HepG2 (cell line): Measurements from ENCODE around the gene SCP2. TPM values are rescaled to one million over a fixed set of nuclear protein-coding genes. Genes with fewer than 3 reads are reported as not detected.
"Not testable (repeated sequence)": the region's sequence is repeated elsewhere in the genome, so short reads cannot be mapped to it uniquely, and the experiment has no call there.

Experiments used
- ATAC-seq: fragments of 200-7000 bp; cut with Tn5 transposase; 3 replicates; pipeline ENCODE4 v1.9.1; 2020; ENCODE audit warnings: mild to moderate bottlenecking, moderate library complexity
- BruUV-seq: library from RNA; stranded (reverse); fragments of 400-500 nt; replicated peaks from 2 replicates; lab custom pipeline; 2021; lab: Mats Ljungman, UMichigan
- CTCF ChIA-PET: fragments of 300-600 bp; formaldehyde crosslinking; extraction: SDS; loops from one replicate; lab custom pipeline; 2021; ENCODE audit warnings: low total read pairs, inconsistent platforms, low intra/inter-chr PET ratio; lab: Yijun Ruan, JAX
- POLR2A ChIA-PET: fragments of 350-600 bp; sonication (Branson Sonifier 250); formaldehyde crosslinking; loops from one replicate; lab custom pipeline; 2020; ENCODE audit warnings: antibody characterized with exemption, inconsistent platforms; lab: Yijun Ruan, JAX
- DNase-seq: peaks from one replicate; pipeline ENCODE4 v3.0.0-alpha.2; 2015; ENCODE audit warnings: low spot score
- FAIRE-seq: peaks from 3 replicates; lab custom pipeline; 2011; peaks lifted over from hg19 to GRCh38; lab: Jason Lieb, UNC
- H2AFZ ChIP-seq: one replicate; pipeline ENCODE4 v1.6.1; 2011; ENCODE audit warnings: low read length, inconsistent platforms
- H3K27ac ChIP-seq: fragments of 300-600 bp; 3 replicates; pipeline ENCODE4 v1.8.0; 2011; ENCODE audit warnings: mixed run types, mild to moderate bottlenecking, mixed read lengths, low read length, inconsistent platforms; ENCODE audit not compliant: insufficient read depth; ENCODE audit errors: extremely low read length
- H3K27me3 ChIP-seq, 2 experiments: fragments of 200-600 bp in 1 of 2; 2 replicates in 1 of 2; 3 replicates in 1 of 2; pipeline versions ENCODE4 v1.6.0 to v1.8.0; 2011; ENCODE audit warnings: low read length in 2 of 2, mild to moderate bottlenecking in 2 of 2, moderate library complexity in 2 of 2, inconsistent platforms in 1 of 2; ENCODE audit not compliant: insufficient read depth in 2 of 2, control insufficient read depth in 1 of 2
- H3K36me3 ChIP-seq, 2 experiments: fragments of 200-600 bp in 1 of 2; replicated peaks in 1 of 2; 2 replicates in 1 of 2; 3 replicates in 1 of 2; pipeline versions ENCODE4 v1.5.1 to v1.8.0; 2011; ENCODE audit warnings: low read length in 2 of 2, inconsistent platforms in 1 of 2; ENCODE audit not compliant: insufficient read depth in 2 of 2, control insufficient read depth in 1 of 2
- H3K4me1 ChIP-seq: 2 replicates; pipeline ENCODE4 v1.5.1; 2012; ENCODE audit warnings: low read length, inconsistent platforms; ENCODE audit not compliant: insufficient read depth
- H3K4me2 ChIP-seq: 2 replicates; pipeline ENCODE4 v1.6.0; 2011; ENCODE audit warnings: low read depth, low read length, inconsistent platforms
- H3K4me3 ChIP-seq, 3 experiments: fragments of 200-600 bp in 1 of 3; sonication (generic), shearing (Covaris generic) in 1 of 3; replicated peaks in 1 of 3; 2 replicates each; pipeline ENCODE4 v1.5.1; 2011 to 2016; ENCODE audit warnings: low read length in 3 of 3, inconsistent platforms in 2 of 3, low read depth in 2 of 3, mild to moderate bottlenecking in 2 of 3, control low read depth in 1 of 3, mixed read lengths in 1 of 3; ENCODE audit not compliant: insufficient read depth in 1 of 3
- H3K79me2 ChIP-seq: one replicate; pipeline ENCODE4 v1.6.1; 2011; ENCODE audit warnings: low read length, inconsistent platforms; ENCODE audit not compliant: insufficient read depth
- H3K9ac ChIP-seq: 2 replicates; pipeline ENCODE4 v1.6.0; 2011; ENCODE audit warnings: mild to moderate bottlenecking, low read depth, low read length, inconsistent platforms; ENCODE audit not compliant: insufficient read depth
- H3K9me3 ChIP-seq: 2 replicates; pipeline ENCODE4 v1.5.1; 2012; ENCODE audit warnings: mild to moderate bottlenecking, low read length
- H4K20me1 ChIP-seq: 2 replicates; pipeline ENCODE4 v1.6.0; 2011; ENCODE audit warnings: inconsistent platforms, mild to moderate bottlenecking, low read length, moderate library complexity; ENCODE audit not compliant: insufficient read depth
- ATF1 ChIP-seq: IDR thresholded peaks from 2 replicates; pipeline ENCODE4 v1.6.1; 2016; ENCODE audit warnings: mild to moderate bottlenecking, control low read depth
- ATF7-NPFF ChIP-seq: sonication (generic); formaldehyde crosslinking; IDR thresholded peaks from 2 replicates; pipeline ENCODE4 v1.8.1; 2023; ENCODE audit warnings: mild to moderate bottlenecking, low read depth, missing genetic modification reagents, moderate library complexity
- MXD4 ChIP-seq: IDR thresholded peaks from 2 replicates; pipeline ENCODE4 v1.6.1; 2016; ENCODE audit warnings: mild to moderate bottlenecking, missing biosample characterization, missing genetic modification reagents
- NFE2L1 ChIP-seq: sonication (generic); formaldehyde crosslinking; IDR thresholded peaks from 2 replicates; pipeline ENCODE4 v1.4.0; 2020; ENCODE audit warnings: missing genetic modification reagents, mild to moderate bottlenecking, borderline replicate concordance
- ONECUT2 ChIP-seq: sonication (generic); formaldehyde crosslinking; IDR thresholded peaks from 2 replicates; pipeline ENCODE4 v1.4.0; 2020; ENCODE audit warnings: missing genetic modification reagents
- RFXAP ChIP-seq: sonication (generic); formaldehyde crosslinking; IDR thresholded peaks from 2 replicates; pipeline ENCODE4 v1.4.0; 2020; ENCODE audit warnings: missing genetic modification reagents, borderline replicate concordance
- SKI ChIP-seq: fragments of 450-650 bp; IDR thresholded peaks from one replicate; pipeline ENCODE4 v1.6.1; 2018; ENCODE audit warnings: mild to moderate bottlenecking; ENCODE audit not compliant: partially characterized antibody
- THYN1 ChIP-seq: sonication (generic); formaldehyde crosslinking; IDR thresholded peaks from 2 replicates; pipeline ENCODE4 v1.8.1; 2023; ENCODE audit warnings: low read depth, mild to moderate bottlenecking, moderate library complexity, missing genetic modification reagents, borderline replicate concordance
- ZNF274 ChIP-seq: sonication (generic); formaldehyde crosslinking; IDR thresholded peaks from 2 replicates; pipeline ENCODE4 v1.5.1; 2020; ENCODE audit warnings: mild to moderate bottlenecking, missing genetic modification reagents
- ZNF558 ChIP-seq: sonication (generic); formaldehyde crosslinking; IDR thresholded peaks from 2 replicates; pipeline ENCODE4 v1.9.0; 2022; ENCODE audit warnings: mild to moderate bottlenecking, missing genetic modification reagents, borderline replicate concordance
- WGBS: methylation state at CpG from one replicate; pipeline ENCODE4 v1.1.6; 2017; ENCODE audit warnings: low lambda C conversion rate; 5-methylcytosine and 5-hydroxymethylcytosine counted together
- in situ Hi-C: cut with HindIII; loops from 2 replicates; pipeline ENCODE4 v1.10.0; 2017; ENCODE audit warnings: low pct_unique_long_range_greater_than_20kb; ENCODE audit not compliant: extremely low pct_ligation_motif_present
- intact Hi-C: fragments of 100-400 bp; cut with micrococcal nuclease; formaldehyde crosslinking; loops from one replicate; pipeline ENCODE4 v1.10.0; 2022; ENCODE audit not compliant: unreplicated experiment
- polyA plus RNA-seq, 8 experiments: library from polyadenylated mRNA; depleted of rRNA in 3 of 8; stranded (reverse) in 7 of 8; unstranded in 1 of 8; fragments of >200 nt; fragmentation: Illumina TruSeq in 4 of 8; extraction: Trizol in 4 of 8; gene quantifications; 2 replicates each; pipeline versions ENCODE4 v1.2.1 to v1.2.3, GENCODE V29; 2011 to 2016; ENCODE audit warnings: low read depth in 4 of 8, missing spikeins in 1 of 8, mixed read lengths in 1 of 8; ENCODE audit not compliant: insufficient read depth in 1 of 8
- total RNA-seq, 5 experiments: library from RNA; depleted of rRNA; stranded (reverse); fragments of >200 nt; fragmentation: Illumina TruSeq; extraction: Trizol; gene quantifications; 2 replicates each; pipeline ENCODE4 v1.2.3, GENCODE V29; 2016; ENCODE audit warnings: low read depth in 1 of 5

Gene SCP2
- total and polyA plus RNA-seq, 2 of the 13 experiments (the other 11 are each of a cell fraction or from before 2014, with no cell fraction given), result 59.0 to 133 TPM

GRCh38 chr1:52947490-52947889 lies 20.4 kb downstream of the SCP2 start:
- Histone ChIP-seq H3K79me2 (no peaks in the 10 kb centered on the region), H3K4me1 (no peaks in the 10 kb centered on the region), H3K9me3 (no peaks in the 10 kb centered on the region), H2AFZ (no peak overlapping the region), H3K27me3 (no peaks in the 10 kb centered on the region), H3K36me3 (peaks cover 2 to 3% of the 10 kb centered on the region in 2 experiments; a peak in 2 of 5 replicates), H3K4me3 (no peak overlapping the region), H3K9ac (no peak overlapping the region), H3K4me2 (no peak overlapping the region), H3K27ac (no peak overlapping the region), H4K20me1 (no peaks in the 10 kb centered on the region)
- no peak for FAIRE-seq
- ChIA-PET CTCF (no interaction called here), POLR2A (interaction anchor here (1.6 kb wide), 1 partner anchor 20 kb away, joined by 6 read pairs; the partner anchor contains the start of gene SCP2)
- WGBS, result 94% methylated on average over 1 of the region's 1 CpG
- intact Hi-C loops, result no loop called here
- in situ Hi-C loops, result no loop called here
- ATAC-seq, result no peak
- TF ChIP-seq SKI, result no peak
- no peak for TF ChIP-seq RFXAP (CRISPR knock-in tag)
- no peak for TF ChIP-seq ONECUT2
- TF ChIP-seq MXD4 (CRISPR knock-in tag), result no peak
- TF ChIP-seq NFE2L1 (CRISPR knock-in tag), result no peak
- TF ChIP-seq ATF1, result no peak
- TF ChIP-seq ZNF274 (CRISPR knock-in tag), result no peak
- no peak for TF ChIP-seq THYN1 (CRISPR knock-in tag)
- no peak for TF ChIP-seq ZNF558
- TF ChIP-seq ATF7-NPFF (CRISPR knock-in tag), result no peak
- BruUV-seq, result no TSS peak
- DNase-seq, result no peak

DNA sequence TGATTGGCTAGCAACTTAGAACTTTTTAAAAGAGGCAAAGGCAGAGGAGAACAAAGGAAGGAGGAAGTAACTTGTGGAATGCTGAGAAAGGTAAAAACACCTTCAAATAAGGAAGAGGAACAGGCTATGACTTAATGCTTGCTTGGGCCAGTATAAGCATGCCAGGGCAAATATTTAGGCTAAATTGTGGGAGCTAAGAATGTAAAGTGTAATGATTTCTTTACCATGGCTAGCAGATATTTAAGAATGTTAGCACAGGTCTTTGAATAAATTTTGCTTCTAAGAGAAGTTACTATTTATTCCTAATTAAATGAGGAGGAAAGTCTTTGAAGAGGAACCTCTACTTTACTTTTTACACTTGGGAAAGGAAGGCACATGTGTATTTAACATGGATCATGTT lies 22.5 kb downstream of the SCP2 start:
- H2AFZ ChIP-seq, BruUV-seq, FAIRE-seq, H3K4me2 ChIP-seq, H3K36me3 ChIP-seq, H3K9me3 ChIP-seq, H3K4me3 ChIP-seq, intact Hi-C loops, H3K79me2 ChIP-seq, ATAC-seq, in situ Hi-C loops, H3K27me3 ChIP-seq, H3K4me1 ChIP-seq, H3K9ac ChIP-seq, POLR2A ChIA-PET, DNase-seq, H4K20me1 ChIP-seq, CTCF ChIA-PET, H3K27ac ChIP-seq: not testable (repeated sequence)
